PC-9 (cell line): ENCODE measurements around the gene TMEM196. TPM values are rescaled to one million over a fixed set of nuclear protein-coding genes. Genes with fewer than 3 reads are reported as not detected.

Source experiments
- BruUV-seq: library from RNA; stranded (reverse); fragments of 400-500 nt; replicated peaks from 2 replicates; lab custom pipeline; 2021; lab: Mats Ljungman, UMichigan
- CTCF ChIA-PET: fragments of 300-600 bp; sonication (Branson Sonifier 250); formaldehyde crosslinking; loops from one replicate; lab custom pipeline; 2022; ENCODE audit warnings: antibody characterized with exemption; lab: Charles Lee
- POLR2A ChIA-PET: fragments of 300-600 bp; sonication (Branson Sonifier 250); formaldehyde crosslinking; loops from one replicate; lab custom pipeline; 2022; ENCODE audit warnings: antibody characterized with exemption; ENCODE audit not compliant: unreplicated experiment; lab: Charles Lee
- DNase-seq, 2 experiments: peaks; one replicate each; pipeline versions ENCODE4 v3.0.0 to v3.0.0-alpha.2; 2015 to 2022; ENCODE audit warnings: mixed read lengths in 1 of 2
- H2AFZ ChIP-seq: fragments of 200-600 bp; sonication (generic); 2 replicates; pipeline ENCODE4 v1.8.1; 2017; ENCODE audit warnings: antibody characterized with exemption
- H3F3A ChIP-seq: fragments of 200-600 bp; sonication (generic); 2 replicates; pipeline ENCODE4 v1.8.1; 2017; ENCODE audit warnings: antibody characterized with exemption, mild to moderate bottlenecking, low read depth; ENCODE audit not compliant: insufficient read depth
- H3K27ac ChIP-seq: fragments of 200-600 bp; sonication (generic); 2 replicates; pipeline ENCODE4 v1.6.1; 2016; ENCODE audit warnings: mixed run types
- H3K27me3 ChIP-seq: fragments of 200-600 bp; sonication (generic); 2 replicates; pipeline ENCODE4 v1.6.1; 2016; ENCODE audit warnings: low read depth, mixed run types; ENCODE audit not compliant: insufficient read depth
- H3K36me3 ChIP-seq: fragments of 200-600 bp; sonication (generic); 2 replicates; pipeline ENCODE4 v1.6.1; 2016; ENCODE audit warnings: low read depth, mixed run types
- H3K4me1 ChIP-seq: fragments of 200-600 bp; sonication (generic); replicated peaks from 2 replicates; pipeline ENCODE4 v1.6.1; 2016; ENCODE audit warnings: mixed run types; ENCODE audit not compliant: insufficient read depth
- H3K4me2 ChIP-seq: fragments of 200-600 bp; sonication (generic); 2 replicates; pipeline ENCODE4 v1.6.1; 2017; ENCODE audit warnings: mixed run types
- H3K4me3 ChIP-seq: fragments of 200-600 bp; sonication (generic); 2 replicates; pipeline ENCODE4 v1.6.1; 2016; ENCODE audit warnings: mixed run types
- H3K79me2 ChIP-seq: fragments of 200-600 bp; sonication (generic); 2 replicates; pipeline ENCODE4 v1.6.1; 2017; ENCODE audit warnings: low read depth, mixed run types
- H3K9me2 ChIP-seq: fragments of 200-600 bp; sonication (generic); 2 replicates; pipeline ENCODE4 v1.8.1; 2017; ENCODE audit warnings: mild to moderate bottlenecking; ENCODE audit not compliant: insufficient read depth
- H3K9me3 ChIP-seq: fragments of 200-600 bp; sonication (generic); 2 replicates; pipeline ENCODE4 v1.8.1; 2016; ENCODE audit warnings: low read depth; ENCODE audit not compliant: insufficient read depth
- H4K20me1 ChIP-seq: fragments of 200-600 bp; sonication (generic); 2 replicates; pipeline ENCODE4 v1.8.1; 2017; ENCODE audit not compliant: insufficient read depth
- EZH2 ChIP-seq: fragments of 200-600 bp; sonication (generic); IDR thresholded peaks from 2 replicates; pipeline ENCODE4 v1.8.0; 2017; ENCODE audit warnings: antibody characterized with exemption, low read depth
- intact Hi-C: fragments of 100-400 bp; cut with micrococcal nuclease; formaldehyde crosslinking; loops from one replicate; pipeline ENCODE4 v1.10.0; 2022; ENCODE audit not compliant: unreplicated experiment
- total RNA-seq: library from RNA; stranded (reverse); gene quantifications from 2 replicates; pipeline ENCODE4 v1.2.3, GENCODE V29; 2021
- TF ChIP-seq, protein P1 (sequence below): fragments of 200-600 bp; sonication (generic); conservative IDR thresholded peaks from 2 replicates; pipeline ENCODE4 v1.6.1; 2017; ENCODE audit warnings: mixed run types, antibody characterized with exemption, mild to moderate bottlenecking, moderate library complexity

TMEM196 gene
- total RNA-seq, 1 experiment from 2014 or later, result not detected

- no TSS peak for BruUV-seq
- DNase-seq, result no peak
- Histone ChIP-seq H3K36me3 (no peaks in the 10 kb centered on the region), H3K4me1 (0 out of 2 replicates have a peak, but pooled peaks cover 5% of the 10 kb centered on the region), H3K9me3 (0 out of 2 replicates have a peak, but pooled peaks cover 3% of the 10 kb centered on the region), H3K27me3 (no peaks in the 10 kb centered on the region), H3K9me2 (no peaks in the 10 kb centered on the region), H3K27ac (no peak overlapping the region), H3K79me2 (no peaks in the 10 kb centered on the region), H4K20me1 (no peaks in the 10 kb centered on the region), H2AFZ (no peak overlapping the region), H3F3A (no peaks in the 10 kb centered on the region), H3K4me2 (no peak overlapping the region), H3K4me3 (no peak overlapping the region)
- POLR2A ChIA-PET, result no interaction called here
- TF ChIP-seq EZH2, result no peak
- TF ChIP-seq, protein P1, sequence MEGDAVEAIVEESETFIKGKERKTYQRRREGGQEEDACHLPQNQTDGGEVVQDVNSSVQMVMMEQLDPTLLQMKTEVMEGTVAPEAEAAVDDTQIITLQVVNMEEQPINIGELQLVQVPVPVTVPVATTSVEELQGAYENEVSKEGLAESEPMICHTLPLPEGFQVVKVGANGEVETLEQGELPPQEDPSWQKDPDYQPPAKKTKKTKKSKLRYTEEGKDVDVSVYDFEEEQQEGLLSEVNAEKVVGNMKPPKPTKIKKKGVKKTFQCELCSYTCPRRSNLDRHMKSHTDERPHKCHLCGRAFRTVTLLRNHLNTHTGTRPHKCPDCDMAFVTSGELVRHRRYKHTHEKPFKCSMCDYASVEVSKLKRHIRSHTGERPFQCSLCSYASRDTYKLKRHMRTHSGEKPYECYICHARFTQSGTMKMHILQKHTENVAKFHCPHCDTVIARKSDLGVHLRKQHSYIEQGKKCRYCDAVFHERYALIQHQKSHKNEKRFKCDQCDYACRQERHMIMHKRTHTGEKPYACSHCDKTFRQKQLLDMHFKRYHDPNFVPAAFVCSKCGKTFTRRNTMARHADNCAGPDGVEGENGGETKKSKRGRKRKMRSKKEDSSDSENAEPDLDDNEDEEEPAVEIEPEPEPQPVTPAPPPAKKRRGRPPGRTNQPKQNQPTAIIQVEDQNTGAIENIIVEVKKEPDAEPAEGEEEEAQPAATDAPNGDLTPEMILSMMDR, result no peak
- CTCF ChIA-PET, result interaction anchor here (1.3 kb wide), 1 partner anchor 43 kb away, joined by 3 read pairs; the partner anchor contains the start of gene POLR1F
- intact Hi-C loops, result loop anchor here (5.0 to 10.0 kb wide), 2 partner anchors 163 to 220 kb away; no protein-coding TSS in a partner anchor
Observed at GRCh38 chr7:19752020-19752419, 21.4 kb downstream of the TMEM196 start.

DNA sequence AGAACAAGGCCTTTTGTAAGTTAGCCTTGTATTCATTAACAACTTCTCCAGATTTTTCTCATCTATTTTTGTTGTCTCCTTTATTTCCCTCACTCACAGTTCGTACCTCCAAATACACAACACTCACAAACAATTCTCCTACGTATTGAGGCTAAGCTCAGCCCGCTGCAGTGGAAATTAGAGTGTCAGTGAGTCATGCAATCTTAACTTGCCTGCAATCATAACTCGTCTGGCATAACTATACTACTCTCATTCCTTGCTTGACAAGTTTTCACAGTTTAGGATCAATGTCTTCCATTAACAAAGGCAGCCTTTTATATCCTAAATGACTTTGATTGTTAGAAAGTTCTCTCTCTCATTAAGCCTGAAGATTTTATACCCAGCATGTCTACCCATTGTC, 23.8 kb downstream of the TMEM196 start:
- ChIA-PET POLR2A (no interaction called here), CTCF (no interaction called here)
- TF ChIP-seq, protein P1, result no peak
- TF ChIP-seq EZH2, result no peak
- H3F3A ChIP-seq, result no peaks in the 10 kb centered on the region
- H3K79me2 ChIP-seq, result no peaks in the 10 kb centered on the region
- no peak overlapping the region for H3K27ac ChIP-seq
- H3K4me1 ChIP-seq, result 0 out of 2 replicates have a peak, but pooled peaks cover 5% of the 10 kb centered on the region
- H3K27me3 ChIP-seq, result no peaks in the 10 kb centered on the region
- no peak overlapping the region for H3K4me3 ChIP-seq
- peak overlapping the region; percentile 64 for H2AFZ ChIP-seq
- H4K20me1 ChIP-seq, result no peaks in the 10 kb centered on the region
- H3K9me3 ChIP-seq, result 0 out of 2 replicates have a peak, but pooled peaks cover 3% of the 10 kb centered on the region
- BruUV-seq, result no TSS peak
- no peak overlapping the region for H3K4me2 ChIP-seq
- intact Hi-C loops, result loop anchor here (1.0 to 10.0 kb wide), 6 partner anchors 165 to 658 kb away; partner anchors contain the start of gene MACC1
- H3K36me3 ChIP-seq, result no peaks in the 10 kb centered on the region
- peak; percentile 14 to 50 for DNase-seq
- no peaks in the 10 kb centered on the region for H3K9me2 ChIP-seq

- Histone ChIP-seq H3K27ac (no peak overlapping the region), H3F3A (no peaks in the 10 kb centered on the region), H3K4me1 (0 out of 2 replicates have a peak, but pooled peaks cover 5% of the 10 kb centered on the region), H3K27me3 (no peaks in the 10 kb centered on the region), H3K9me3 (peaks cover 3% of the 10 kb centered on the region; the same call in 1 of the 2 replicates), H3K9me2 (no peaks in the 10 kb centered on the region; the same call in 1 of the 2 replicates), H4K20me1 (no peaks in the 10 kb centered on the region), H2AFZ (no peak overlapping the region), H3K79me2 (no peaks in the 10 kb centered on the region), H3K4me3 (no peak overlapping the region), H3K36me3 (no peaks in the 10 kb centered on the region), H3K4me2 (no peak overlapping the region)
- intact Hi-C loops, result loop anchor here (1.0 to 5.0 kb wide), 6 partner anchors 35 to 900 kb away; partner anchors contain the start of gene MACC1
- ChIA-PET CTCF (interaction anchor here (0.6 to 2.4 kb wide), 17 partner anchors 22 to 1395 kb away, joined by 3 to 26 read pairs (median 5); partner anchors contain the start of gene POLR1F), POLR2A (interaction anchor here (0.5 to 1.2 kb wide), 2 partner anchors 34 to 850 kb away, joined by 3 to 7 read pairs; no protein-coding TSS in a partner anchor)
- DNase-seq, result peak in 1 of 2 experiments; percentile 60
- BruUV-seq, result no TSS peak
- TF ChIP-seq EZH2, result no peak
- TF ChIP-seq, protein P1, result peak; percentile 94
Observed at GRCh38 chr7:19747740-19748339, 25.6 kb downstream of the TMEM196 start.
